ENCODE results near the gene SLC7A5. TPM values are rescaled to one million over a fixed set of nuclear protein-coding genes. Genes with fewer than 3 reads are reported as not detected.

Gene SLC7A5
- total and polyA plus RNA-seq, 2 of the 13 experiments (the other 11 are each of a cell fraction or from before 2014, with no cell fraction given): 79.6 to 155 TPM

GRCh38 chr16:87847785-87848675 is 21.3 kb downstream of the SLC7A5 start (continued):
- TF ChIP-seq GMEB2 (CRISPR knock-in tag; IDR thresholded peaks at IDR 0.05; ENCODE audit: low read depth): no peak
- TF ChIP-seq ZNF713 (CRISPR knock-in tag; IDR thresholded peaks at IDR 0.05): peak; percentile 81; the same call in 1 of the 2 replicates
- no peak for TF ChIP-seq MLLT10 (CRISPR knock-in tag; IDR thresholded peaks at IDR 0.05)
- TF ChIP-seq ZNF451 (CRISPR knock-in tag; IDR thresholded peaks at IDR 0.05): peak; percentile 41; the same call in 1 of the 2 replicates
- TF ChIP-seq SPEN (CRISPR knock-in tag; IDR thresholded peaks at IDR 0.05; ENCODE audit: low read depth): peak; percentile 70
- TF ChIP-seq TBP (CRISPR knock-in tag; IDR thresholded peaks at IDR 0.05): no peak
- TF ChIP-seq RORA (CRISPR knock-in tag; IDR thresholded peaks at IDR 0.05): no peak
- peak; percentile 51; the same call in 1 of the 2 replicates for TF ChIP-seq CSRNP1 (CRISPR knock-in tag; IDR thresholded peaks at IDR 0.05)
- TF ChIP-seq SP5 (CRISPR knock-in tag; IDR thresholded peaks at IDR 0.05; ENCODE audit: borderline replicate concordance, low read depth): peak; percentile 95
- peak; percentile 68 for TF ChIP-seq ETV5 (CRISPR knock-in tag; IDR thresholded peaks at IDR 0.05; ENCODE audit: borderline replicate concordance)
- TF ChIP-seq ZNF124 (CRISPR knock-in tag; IDR thresholded peaks at IDR 0.05): peak; percentile 82; the same call in 1 of the 2 replicates
- no peak for TF ChIP-seq IKZF4 (CRISPR knock-in tag; IDR thresholded peaks at IDR 0.05; ENCODE audit: borderline replicate concordance, low read depth, not compliant biosample characterization)
- TF ChIP-seq KLF11 (CRISPR knock-in tag; IDR thresholded peaks at IDR 0.05): no peak
- TF ChIP-seq HIC2 (CRISPR knock-in tag; IDR thresholded peaks at IDR 0.05; ENCODE audit: low read depth): peak; percentile 92
- TF ChIP-seq, protein P1, sequence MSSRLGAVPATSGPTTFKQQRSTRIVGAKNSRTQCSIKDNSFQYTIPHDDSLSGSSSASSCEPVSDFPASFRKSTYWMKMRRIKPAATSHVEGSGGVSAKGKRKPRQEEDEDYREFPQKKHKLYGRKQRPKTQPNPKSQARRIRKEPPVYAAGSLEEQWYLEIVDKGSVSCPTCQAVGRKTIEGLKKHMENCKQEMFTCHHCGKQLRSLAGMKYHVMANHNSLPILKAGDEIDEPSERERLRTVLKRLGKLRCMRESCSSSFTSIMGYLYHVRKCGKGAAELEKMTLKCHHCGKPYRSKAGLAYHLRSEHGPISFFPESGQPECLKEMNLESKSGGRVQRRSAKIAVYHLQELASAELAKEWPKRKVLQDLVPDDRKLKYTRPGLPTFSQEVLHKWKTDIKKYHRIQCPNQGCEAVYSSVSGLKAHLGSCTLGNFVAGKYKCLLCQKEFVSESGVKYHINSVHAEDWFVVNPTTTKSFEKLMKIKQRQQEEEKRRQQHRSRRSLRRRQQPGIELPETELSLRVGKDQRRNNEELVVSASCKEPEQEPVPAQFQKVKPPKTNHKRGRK (CRISPR knock-in tag; IDR thresholded peaks at IDR 0.05): no peak
- peak; percentile 76; the same call in 1 of the 2 replicates for TF ChIP-seq GATA4 (IDR thresholded peaks at IDR 0.05; ENCODE audit: borderline replicate concordance, low read depth)
- no peak for TF ChIP-seq KLF6 (CRISPR knock-in tag; IDR thresholded peaks at IDR 0.05)
- TF ChIP-seq RCOR2 (CRISPR knock-in tag; IDR thresholded peaks at IDR 0.05): peak; percentile 52
- TF ChIP-seq SALL2 (CRISPR knock-in tag; IDR thresholded peaks at IDR 0.05): no peak
